Thymus (tissue), 11 donors: Measurements from ENCODE around the gene SFXN5. TPM values are rescaled to one million over a fixed set of nuclear protein-coding genes. Genes with fewer than 3 reads are reported as not detected.

ENCODE experiments used
- DNase-seq, 9 donors: peaks; one replicate each; pipeline ENCODE4 v3.0.0-alpha.2; 2013; ENCODE audit warnings: low spot score in 9 of 9, low read depth in 6 of 9, missing footprints in 1 of 9
- H3K27ac ChIP-seq, 2 donors: one replicate each; pipeline ENCODE4 v1.5.1; 2013; ENCODE audit warnings: control low read depth in 1 of 2, low read depth in 1 of 2, low read length in 1 of 2, mild to moderate bottlenecking in 1 of 2, moderate library complexity in 1 of 2
- H3K27me3 ChIP-seq, 2 donors: one replicate each; pipeline ENCODE4 v1.5.1; 2013; ENCODE audit warnings: low read length in 1 of 2; ENCODE audit not compliant: control insufficient read depth in 2 of 2, insufficient read depth in 1 of 2
- H3K36me3 ChIP-seq, 2 donors: one replicate each; pipeline ENCODE4 v1.5.1; 2013; ENCODE audit warnings: low read length in 1 of 2, mild to moderate bottlenecking in 1 of 2, moderate library complexity in 1 of 2; ENCODE audit not compliant: control insufficient read depth in 2 of 2, insufficient read depth in 2 of 2
- H3K4me1 ChIP-seq, 2 donors: one replicate each; pipeline ENCODE4 v1.5.1; 2013; ENCODE audit warnings: low read length in 2 of 2; ENCODE audit not compliant: control insufficient read depth in 2 of 2, insufficient read depth in 2 of 2
- H3K4me3 ChIP-seq, 2 donors: one replicate each; pipeline ENCODE4 v1.5.1; 2013; ENCODE audit warnings: low read length in 2 of 2, control low read depth in 1 of 2, mild to moderate bottlenecking in 1 of 2
- H3K9me3 ChIP-seq, 2 donors: one replicate each; pipeline ENCODE4 v1.5.1; 2013; ENCODE audit warnings: low read length in 1 of 2, mild to moderate bottlenecking in 1 of 2; ENCODE audit not compliant: control insufficient read depth in 2 of 2, insufficient read depth in 1 of 2
- WGBS: extraction: QIAGEN DNeasy Blood & Tissue Kit; methylation state at CpG from one replicate; pipeline ENCODE4 v1.1.7; 2013; 5-methylcytosine and 5-hydroxymethylcytosine counted together
- polyA plus RNA-seq: library from polyadenylated mRNA; stranded (reverse); fragments of 200-250 nt; gene quantifications from one replicate; pipeline ENCODE4 v1.2.3, GENCODE V29; 2013
- total RNA-seq: library from RNA; stranded (reverse); fragments of 120-200 nt; gene quantifications from one replicate; pipeline ENCODE4 v1.2.4, GENCODE V29; 2013
- donor health status: healthy.

The SFXN5 gene
- total and polyA plus RNA-seq, 2 donors = 6.2 to 11.0 TPM

GRCh38 chr2:72949045-72949444 lies 122.5 kb downstream of the SFXN5 start:
- 94% methylated on average over 2 of the region's 2 CpGs for WGBS
- H3K4me3 ChIP-seq = no peak overlapping the region
- H3K27me3 ChIP-seq = no peaks in the 10 kb centered on the region
- no peak for DNase-seq
- H3K36me3 ChIP-seq = no peaks in the 10 kb centered on the region
- H3K27ac ChIP-seq = no peak overlapping the region
- peaks cover 0 to 29% of the 10 kb centered on the region in 2 donors for H3K4me1 ChIP-seq
- H3K9me3 ChIP-seq = no peaks in the 10 kb centered on the region

GRCh38 chr2:72947952-72948830 lies 123.3 kb downstream of the SFXN5 start:
- DNase-seq = no peak
- WGBS = 97% methylated on average over 10 of the region's 10 CpGs
- H3K27me3 ChIP-seq = no peaks in the 10 kb centered on the region
- no peaks in the 10 kb centered on the region for H3K36me3 ChIP-seq
- peaks cover 0 to 20% of the 10 kb centered on the region in 2 donors for H3K4me1 ChIP-seq
- H3K9me3 ChIP-seq = no peaks in the 10 kb centered on the region
- no peak overlapping the region for H3K4me3 ChIP-seq
- H3K27ac ChIP-seq = no peak overlapping the region

GRCh38 chr2:72946466-72946865 lies 125.0 kb downstream of the SFXN5 start:
- 91% methylated on average over 9 of the region's 9 CpGs for WGBS
- Histone ChIP-seq H3K36me3 (no peaks in the 10 kb centered on the region), H3K4me1 (peaks cover 0 to 7% of the 10 kb centered on the region in 2 donors), H3K9me3 (no peaks in the 10 kb centered on the region), H3K27me3 (no peaks in the 10 kb centered on the region), H3K27ac (no peak overlapping the region), H3K4me3 (no peak overlapping the region)
- DNase-seq = no peak

- no peak overlapping the region for H3K27ac ChIP-seq
- no peak for DNase-seq
- H3K9me3 ChIP-seq = no peaks in the 10 kb centered on the region
- H3K4me3 ChIP-seq = no peak overlapping the region
- H3K36me3 ChIP-seq = no peaks in the 10 kb centered on the region
- no peaks in the 10 kb centered on the region for H3K4me1 ChIP-seq
- H3K27me3 ChIP-seq = no peaks in the 10 kb centered on the region
- 96% methylated on average over 9 of the region's 9 CpGs for WGBS
Measured at GRCh38 chr2:72945450-72946019, 126.0 kb downstream of the SFXN5 start.

GRCh38 chr2:72944804-72945449 lies 126.6 kb downstream of the SFXN5 start:
- H3K27me3 ChIP-seq = no peaks in the 10 kb centered on the region
- 98% methylated on average over 16 of the region's 16 CpGs for WGBS
- DNase-seq = no peak
- H3K4me3 ChIP-seq = no peak overlapping the region
- H3K27ac ChIP-seq = no peak overlapping the region
- no peaks in the 10 kb centered on the region for H3K4me1 ChIP-seq
- H3K9me3 ChIP-seq = no peaks in the 10 kb centered on the region
- no peaks in the 10 kb centered on the region for H3K36me3 ChIP-seq

- Histone ChIP-seq H3K27me3 (no peaks in the 10 kb centered on the region), H3K36me3 (no peaks in the 10 kb centered on the region), H3K27ac (no peak overlapping the region), H3K4me1 (no peaks in the 10 kb centered on the region), H3K9me3 (no peaks in the 10 kb centered on the region), H3K4me3 (no peak overlapping the region)
- WGBS = 82% methylated on average over 7 of the region's 7 CpGs
- no peak for DNase-seq
Measured at GRCh38 chr2:72943540-72944395, 127.7 kb downstream of the SFXN5 start.

- no peaks in the 10 kb centered on the region for H3K27me3 ChIP-seq
- 97% methylated on average over 8 of the region's 8 CpGs for WGBS
- no peak overlapping the region for H3K27ac ChIP-seq
- H3K4me1 ChIP-seq = no peaks in the 10 kb centered on the region
- H3K36me3 ChIP-seq = no peaks in the 10 kb centered on the region
- H3K4me3 ChIP-seq = no peak overlapping the region
- no peak for DNase-seq
- H3K9me3 ChIP-seq = no peaks in the 10 kb centered on the region
Measured at GRCh38 chr2:72942881-72943418, 128.6 kb downstream of the SFXN5 start.

- no peaks in the 10 kb centered on the region for H3K27me3 ChIP-seq
- no peak overlapping the region for H3K4me3 ChIP-seq
- no peaks in the 10 kb centered on the region for H3K36me3 ChIP-seq
- no peak for DNase-seq
- no peaks in the 10 kb centered on the region for H3K9me3 ChIP-seq
- WGBS = 85% methylated on average over 8 of the region's 8 CpGs
- H3K4me1 ChIP-seq = no peaks in the 10 kb centered on the region
- H3K27ac ChIP-seq = no peak overlapping the region
Measured at GRCh38 chr2:72942293-72942692, 129.2 kb downstream of the SFXN5 start.
